ENCODE data around the gene PCGF1. TPM values are rescaled to one million over a fixed set of nuclear protein-coding genes. Genes with fewer than 3 reads are reported as not detected.
"Not testable (repeated sequence)": the region's sequence is repeated elsewhere in the genome, so short reads cannot be mapped to it uniquely, and the experiment has no call there.

PCGF1 gene
- total RNA-seq, 1 experiment from 2014 or later: 28.1 TPM

DNA sequence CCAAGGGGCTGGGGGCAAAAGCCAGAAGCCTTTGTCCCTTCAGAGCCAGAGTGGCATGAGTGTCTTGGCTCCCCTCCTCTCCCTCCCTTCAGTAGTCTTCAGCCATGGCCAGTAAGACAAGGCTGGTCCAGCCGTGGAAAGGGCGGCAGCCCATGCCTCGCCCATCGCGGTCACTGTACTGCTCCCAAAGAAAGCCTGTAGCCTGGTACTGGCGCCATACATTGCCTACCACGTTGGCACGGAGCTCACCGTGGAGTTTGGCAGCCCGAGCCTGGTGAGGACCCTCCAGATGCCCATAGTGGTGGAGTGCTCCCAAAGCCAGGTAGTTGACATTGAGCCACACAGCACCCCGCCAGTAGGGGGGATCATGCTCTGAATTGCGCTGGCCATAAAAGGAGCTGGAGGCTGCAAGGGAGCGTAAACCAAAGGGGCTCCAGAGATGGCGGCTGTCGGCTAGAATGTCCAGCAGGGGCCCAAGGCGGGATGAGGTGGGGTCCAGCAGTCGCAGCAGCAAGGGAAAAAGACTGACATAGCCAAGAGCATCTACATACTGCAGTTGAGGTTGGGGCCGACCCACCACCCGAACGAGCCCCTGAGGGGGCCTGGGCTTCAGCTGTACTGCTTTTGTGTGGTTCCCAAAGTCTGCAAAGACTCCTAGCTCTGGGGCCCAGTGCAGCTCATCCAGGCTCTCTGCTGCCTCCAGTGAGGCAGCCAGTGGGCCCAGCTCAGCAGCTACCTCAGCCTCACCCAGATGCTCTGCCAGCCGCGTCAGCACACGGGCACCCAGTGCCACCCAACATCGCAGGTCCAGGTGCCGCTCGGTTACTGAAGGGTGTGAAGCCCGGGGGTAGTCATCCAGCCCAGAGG is 46.1 kb downstream of the PCGF1 start:
- no peak overlapping the region for H3K4me2 ChIP-seq (ENCODE audit: insufficient read depth, insufficient read length, low read length)
- H2BK20ac ChIP-seq (ENCODE audit: low read depth, low read length, poor library complexity, severe bottlenecking): no peak overlapping the region
- H3K14ac ChIP-seq (ENCODE audit: insufficient read depth, low read length): no peak overlapping the region; the same call in 1 of the 2 replicates
- no peak overlapping the region for H3K9ac ChIP-seq (ENCODE audit: extremely low read depth, insufficient read length, low read length)
- H3K23ac ChIP-seq (ENCODE audit: insufficient read length, low read depth, low read length): no peak overlapping the region
- H2BK5ac ChIP-seq (ENCODE audit: insufficient read length, low read length): no peak overlapping the region
- no peaks in the 10 kb centered on the region for H3K9me3 ChIP-seq (ENCODE audit: control insufficient read depth, low read depth, low read length)
- peaks cover 20 to 26% of the 10 kb centered on the region in 2 experiments for H3K4me1 Mint-ChIP-seq
- no peak overlapping the region for H2BK120ac ChIP-seq (ENCODE audit: low read depth, low read length, poor library complexity, severe bottlenecking)
- peaks cover 10 to 29% (median 24%) of the 10 kb centered on the region in 3 experiments; a peak in 6 of 7 replicates for H3K36me3 Mint-ChIP-seq (ENCODE audit: insufficient read depth in 1 of 3, low read depth in 3 of 3)
- no peak overlapping the region for H4K8ac ChIP-seq (replicated peaks; ENCODE audit: insufficient read length, low read depth, low read length)
- no peaks in the 10 kb centered on the region for H3K9me3 Mint-ChIP-seq
- no peak overlapping the region for H2AFZ ChIP-seq (ENCODE audit: low read length)
- H3T11ph ChIP-seq (ENCODE audit: low read length): no peak overlapping the region
- H3K56ac ChIP-seq (ENCODE audit: insufficient read length, low read depth, low read length): no peak overlapping the region
- no peak overlapping the region for H2BK15ac ChIP-seq (ENCODE audit: low read depth, low read length)
- TF ChIP-seq, protein P1, sequence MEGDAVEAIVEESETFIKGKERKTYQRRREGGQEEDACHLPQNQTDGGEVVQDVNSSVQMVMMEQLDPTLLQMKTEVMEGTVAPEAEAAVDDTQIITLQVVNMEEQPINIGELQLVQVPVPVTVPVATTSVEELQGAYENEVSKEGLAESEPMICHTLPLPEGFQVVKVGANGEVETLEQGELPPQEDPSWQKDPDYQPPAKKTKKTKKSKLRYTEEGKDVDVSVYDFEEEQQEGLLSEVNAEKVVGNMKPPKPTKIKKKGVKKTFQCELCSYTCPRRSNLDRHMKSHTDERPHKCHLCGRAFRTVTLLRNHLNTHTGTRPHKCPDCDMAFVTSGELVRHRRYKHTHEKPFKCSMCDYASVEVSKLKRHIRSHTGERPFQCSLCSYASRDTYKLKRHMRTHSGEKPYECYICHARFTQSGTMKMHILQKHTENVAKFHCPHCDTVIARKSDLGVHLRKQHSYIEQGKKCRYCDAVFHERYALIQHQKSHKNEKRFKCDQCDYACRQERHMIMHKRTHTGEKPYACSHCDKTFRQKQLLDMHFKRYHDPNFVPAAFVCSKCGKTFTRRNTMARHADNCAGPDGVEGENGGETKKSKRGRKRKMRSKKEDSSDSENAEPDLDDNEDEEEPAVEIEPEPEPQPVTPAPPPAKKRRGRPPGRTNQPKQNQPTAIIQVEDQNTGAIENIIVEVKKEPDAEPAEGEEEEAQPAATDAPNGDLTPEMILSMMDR (conservative IDR thresholded peaks at IDR 0.05): peak; percentile 56; the same call in 2 of the 3 replicates
- peak overlapping the region in 1 of 2 experiments; percentile 29; a peak in 1 of 5 replicates for H3K4me3 Mint-ChIP-seq
- peaks cover 2% of the 10 kb centered on the region; the same call in 1 of the 2 replicates for H3K4me1 ChIP-seq (ENCODE audit: insufficient read depth, low read length)
- H3K27me3 Mint-ChIP-seq (ENCODE audit: low read depth): no peaks in the 10 kb centered on the region
- H3K23me2 ChIP-seq (ENCODE audit: insufficient read length, low read depth, low read length, poor library complexity, severe bottlenecking): peaks cover 13% of the 10 kb centered on the region
- H3K4ac ChIP-seq (ENCODE audit: low read depth, low read length): no peak overlapping the region
- WGBS (ENCODE audit: extremely low coverage, insufficient read length, low lambda C conversion rate): no CpG with 5 or more reads among the region's 27 CpGs
- H3K79me2 ChIP-seq (ENCODE audit: insufficient read depth, low read length): no peaks in the 10 kb centered on the region; the same call in 1 of the 2 replicates
- peaks cover 2% of the 10 kb centered on the region for H4K20me1 ChIP-seq (ENCODE audit: control insufficient read depth, insufficient read depth, insufficient read length)
- H3K27ac ChIP-seq (ENCODE audit: insufficient read length, low read depth, low read length): no peak overlapping the region
- H3K79me1 ChIP-seq (ENCODE audit: insufficient read depth, low read depth, low read length, poor library complexity, severe bottlenecking): peaks cover 4% of the 10 kb centered on the region
- peak; percentile 71 for DNase-seq
- no peak overlapping the region for H2BK12ac ChIP-seq (ENCODE audit: insufficient read length, low read depth, low read length)
- no peaks in the 10 kb centered on the region for H3K27me3 ChIP-seq (ENCODE audit: insufficient read depth, low read length)
- no peak overlapping the region for H3K18ac ChIP-seq (ENCODE audit: insufficient read length, low read depth, low read length)
- H2AK5ac ChIP-seq (ENCODE audit: insufficient read length, low read length): no peak overlapping the region
- H4K5ac ChIP-seq (ENCODE audit: insufficient read length, low read depth, low read length): no peak overlapping the region
- H3K27ac Mint-ChIP-seq: peak overlapping the region in 1 of 3 experiments; percentile 47; a peak in 1 of 7 replicates
- no peak overlapping the region for H4K91ac ChIP-seq (ENCODE audit: insufficient read length, low read depth, low read length)

DNA sequence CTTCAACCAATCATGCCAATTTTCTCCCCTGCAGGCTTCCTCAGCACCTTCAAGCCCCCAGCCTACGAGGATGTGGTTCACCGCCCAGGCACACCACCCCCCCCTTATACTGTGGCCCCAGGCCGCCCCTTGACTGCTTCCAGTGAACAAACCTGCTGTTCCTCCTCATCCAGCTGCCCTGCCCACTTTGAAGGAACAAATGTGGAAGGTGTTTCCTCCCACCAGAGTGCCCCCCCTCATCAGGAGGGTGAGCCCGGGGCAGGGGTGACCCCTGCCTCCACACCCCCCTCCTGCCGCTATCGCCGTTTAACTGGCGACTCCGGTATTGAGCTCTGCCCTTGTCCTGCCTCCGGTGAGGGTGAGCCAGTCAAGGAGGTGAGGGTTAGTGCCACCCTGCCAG is 47.3 kb downstream of the PCGF1 start:
- DNase-seq; H3K4ac ChIP-seq (ENCODE audit: low read depth, low read length); H4K20me1 ChIP-seq (ENCODE audit: control insufficient read depth, insufficient read depth, insufficient read length); H3T11ph ChIP-seq (ENCODE audit: low read length); H3K9ac ChIP-seq (ENCODE audit: extremely low read depth, insufficient read length, low read length); H3K9me3 ChIP-seq (ENCODE audit: control insufficient read depth, low read depth, low read length); H3K27me3 Mint-ChIP-seq (ENCODE audit: low read depth); H3K56ac ChIP-seq (ENCODE audit: insufficient read length, low read depth, low read length); H3K27ac ChIP-seq (ENCODE audit: insufficient read length, low read depth, low read length); H3K4me1 ChIP-seq (ENCODE audit: insufficient read depth, low read length); H2BK15ac ChIP-seq (ENCODE audit: low read depth, low read length); H3K27me3 ChIP-seq (ENCODE audit: insufficient read depth, low read length); H2BK5ac ChIP-seq (ENCODE audit: insufficient read length, low read length); H3K23ac ChIP-seq (ENCODE audit: insufficient read length, low read depth, low read length); H4K5ac ChIP-seq (ENCODE audit: insufficient read length, low read depth, low read length); H3K18ac ChIP-seq (ENCODE audit: insufficient read length, low read depth, low read length); H3K14ac ChIP-seq (ENCODE audit: insufficient read depth, low read length); H2BK120ac ChIP-seq (ENCODE audit: low read depth, low read length, poor library complexity, severe bottlenecking); H3K27ac Mint-ChIP-seq; H3K79me2 ChIP-seq (ENCODE audit: insufficient read depth, low read length); H4K91ac ChIP-seq (ENCODE audit: insufficient read length, low read depth, low read length); H4K8ac ChIP-seq (replicated peaks; ENCODE audit: insufficient read length, low read depth, low read length); H3K4me2 ChIP-seq (ENCODE audit: insufficient read depth, insufficient read length, low read length); H2BK12ac ChIP-seq (ENCODE audit: insufficient read length, low read depth, low read length); H3K79me1 ChIP-seq (ENCODE audit: insufficient read depth, low read depth, low read length, poor library complexity, severe bottlenecking); H2AFZ ChIP-seq (ENCODE audit: low read length); H3K9me3 Mint-ChIP-seq; H2BK20ac ChIP-seq (ENCODE audit: low read depth, low read length, poor library complexity, severe bottlenecking); H2AK5ac ChIP-seq (ENCODE audit: insufficient read length, low read length): not testable (repeated sequence)
- peaks cover 17% of the 10 kb centered on the region for H3K23me2 ChIP-seq (ENCODE audit: insufficient read length, low read depth, low read length, poor library complexity, severe bottlenecking)
- Mint-ChIP-seq H3K4me3 (peak overlapping the region; percentile 96 to 97; a peak in 4 of 5 replicates), H3K36me3 (ENCODE audit: insufficient read depth in 1 of 3, low read depth in 3 of 3) (peaks cover 10 to 29% (median 28%) of the 10 kb centered on the region in 3 experiments; a peak in 6 of 7 replicates), H3K4me1 (peaks cover 30 to 32% of the 10 kb centered on the region in 2 experiments)
- no CpG with 5 or more reads among the region's 10 CpGs for WGBS (ENCODE audit: extremely low coverage, insufficient read length, low lambda C conversion rate)

All from H9 (cell line).